HepG2 (cell line): ENCODE results near the gene DDX46. TPM values are rescaled to one million over a fixed set of nuclear protein-coding genes. Genes with fewer than 3 reads are reported as not detected.

Experiments used
- ATAD3A ChIP-seq: sonication (generic); formaldehyde crosslinking; IDR thresholded peaks from 2 replicates; pipeline ENCODE4 v1.4.0; 2020; ENCODE audit warnings: missing genetic modification reagents
- ATF4 ChIP-seq, 2 experiments: fragments of 450-650 bp in 1 of 2; sonication (generic) in 1 of 2; formaldehyde crosslinking; IDR thresholded peaks; 2 replicates each; pipeline versions ENCODE4 v1.5.0 to v1.8.0; 2020 to 2022; ENCODE audit warnings: mild to moderate bottlenecking in 1 of 2, missing genetic modification reagents in 1 of 2
- CBX1 ChIP-seq: IDR thresholded peaks from one replicate; pipeline ENCODE4 v1.6.1; 2016; ENCODE audit warnings: antibody characterized with exemption, low read depth
- DMAP1 ChIP-seq: IDR thresholded peaks from 2 replicates; pipeline ENCODE4 v1.6.1; 2016
- ELF4 ChIP-seq: sonication (generic); formaldehyde crosslinking; IDR thresholded peaks from 2 replicates; pipeline ENCODE4 v1.5.0; 2020; ENCODE audit warnings: missing genetic modification reagents, mild to moderate bottlenecking, moderate library complexity, borderline replicate concordance
- ETV6 ChIP-seq: sonication (generic); formaldehyde crosslinking; conservative IDR thresholded peaks from 2 replicates; pipeline ENCODE4 v1.4.0; 2020; ENCODE audit warnings: missing genetic modification reagents
- FOXP4 ChIP-seq: sonication (generic); formaldehyde crosslinking; IDR thresholded peaks from 2 replicates; pipeline ENCODE4 v1.4.0; 2020; ENCODE audit warnings: missing genetic modification reagents
- GATA4 ChIP-seq: sonication (generic); IDR thresholded peaks from 2 replicates; pipeline ENCODE4 v1.6.1; 2016; ENCODE audit warnings: antibody characterized with exemption, low read depth, borderline replicate concordance
- GFI1 ChIP-seq: sonication (generic); formaldehyde crosslinking; IDR thresholded peaks from 2 replicates; pipeline ENCODE4 v1.5.0; 2020; ENCODE audit warnings: missing genetic modification reagents, mild to moderate bottlenecking, borderline replicate concordance
- GPN1 ChIP-seq: sonication (generic); formaldehyde crosslinking; IDR thresholded peaks from 2 replicates; pipeline ENCODE4 v1.5.1; 2020; ENCODE audit warnings: missing genetic modification reagents, borderline replicate concordance
- GTF3A ChIP-seq: sonication (generic); formaldehyde crosslinking; conservative IDR thresholded peaks from 2 replicates; pipeline ENCODE4 v1.4.0; 2020; ENCODE audit warnings: mild to moderate bottlenecking, missing genetic modification reagents
- JUNB ChIP-seq: sonication (generic); formaldehyde crosslinking; IDR thresholded peaks from 2 replicates; pipeline ENCODE4 v1.8.0; 2022; ENCODE audit warnings: missing genetic modification reagents, mild to moderate bottlenecking, borderline replicate concordance
- KDM6A ChIP-seq: IDR thresholded peaks from 2 replicates; pipeline ENCODE4 v1.6.1; 2016; ENCODE audit warnings: low read depth
- NPAS2 ChIP-seq: sonication (generic); formaldehyde crosslinking; IDR thresholded peaks from 2 replicates; pipeline ENCODE4 v1.8.0; 2022; ENCODE audit warnings: mild to moderate bottlenecking, missing genetic modification reagents, borderline replicate concordance
- SP5 ChIP-seq: IDR thresholded peaks from 2 replicates; pipeline ENCODE4 v1.6.1; 2016; ENCODE audit warnings: low read depth, borderline replicate concordance
- SYNCRIP ChIP-seq: fragments of 200-400 bp; formaldehyde crosslinking; IDR thresholded peaks from 2 replicates; pipeline ENCODE4 v1.6.1; 2018; ENCODE audit warnings: mild to moderate bottlenecking, low read depth, low read length; ENCODE audit not compliant: insufficient read depth
- TARDBP ChIP-seq: sonication (generic); formaldehyde crosslinking; IDR thresholded peaks from 2 replicates; pipeline ENCODE4 v1.8.0; 2022; ENCODE audit warnings: mild to moderate bottlenecking, missing genetic modification reagents
- ZFY ChIP-seq: sonication (generic); formaldehyde crosslinking; IDR thresholded peaks from 2 replicates; pipeline ENCODE4 v1.4.0; 2020; ENCODE audit warnings: missing genetic modification reagents
- ZMYM3 ChIP-seq: sonication (generic); formaldehyde crosslinking; IDR thresholded peaks from 2 replicates; pipeline ENCODE4 v1.5.1; 2020; ENCODE audit warnings: mild to moderate bottlenecking, missing genetic modification reagents
- ZNF138 ChIP-seq: sonication (generic); formaldehyde crosslinking; IDR thresholded peaks from 2 replicates; pipeline ENCODE4 v1.5.0; 2020; ENCODE audit warnings: mild to moderate bottlenecking, low read depth, missing genetic modification reagents
- ZNF292 ChIP-seq: sonication (generic); formaldehyde crosslinking; IDR thresholded peaks from 2 replicates; pipeline ENCODE4 v1.8.1; 2022; ENCODE audit warnings: mild to moderate bottlenecking, low read depth, missing genetic modification reagents, borderline replicate concordance
- ZNF337 ChIP-seq: sonication (generic); formaldehyde crosslinking; IDR thresholded peaks from 2 replicates; pipeline ENCODE4 v1.5.1; 2020; ENCODE audit warnings: missing genetic modification reagents, low read depth, mild to moderate bottlenecking, borderline replicate concordance
- ZNF367 ChIP-seq: sonication (generic); formaldehyde crosslinking; IDR thresholded peaks from 2 replicates; pipeline ENCODE4 v1.4.0; 2020; ENCODE audit warnings: missing genetic modification reagents, borderline replicate concordance
- ZNF567 ChIP-seq: sonication (generic); formaldehyde crosslinking; IDR thresholded peaks from 2 replicates; pipeline ENCODE4 v1.8.1; 2023; ENCODE audit warnings: mild to moderate bottlenecking, missing genetic modification reagents, borderline replicate concordance
- ZNF598 ChIP-seq: sonication (generic); formaldehyde crosslinking; IDR thresholded peaks from 2 replicates; pipeline ENCODE4 v1.5.1; 2020; ENCODE audit warnings: mild to moderate bottlenecking, missing genetic modification reagents, borderline replicate concordance
- ZNF790 ChIP-seq: sonication (generic); formaldehyde crosslinking; IDR thresholded peaks from 2 replicates; pipeline ENCODE4 v1.8.0; 2022; ENCODE audit warnings: missing genetic modification reagents, mild to moderate bottlenecking, borderline replicate concordance
- polyA plus RNA-seq, 8 experiments: library from polyadenylated mRNA; depleted of rRNA in 3 of 8; stranded (reverse) in 7 of 8; unstranded in 1 of 8; fragments of >200 nt; fragmentation: Illumina TruSeq in 4 of 8; extraction: Trizol in 4 of 8; gene quantifications; 2 replicates each; pipeline versions ENCODE4 v1.2.1 to v1.2.3, GENCODE V29; 2011 to 2016; ENCODE audit warnings: low read depth in 4 of 8, missing spikeins in 1 of 8, mixed read lengths in 1 of 8; ENCODE audit not compliant: insufficient read depth in 1 of 8
- total RNA-seq, 5 experiments: library from RNA; depleted of rRNA; stranded (reverse); fragments of >200 nt; fragmentation: Illumina TruSeq; extraction: Trizol; gene quantifications; 2 replicates each; pipeline ENCODE4 v1.2.3, GENCODE V29; 2016; ENCODE audit warnings: low read depth in 1 of 5

DDX46 gene
- total and polyA plus RNA-seq, 2 of the 13 experiments (the other 11 are each of a cell fraction or from before 2014, with no cell fraction given) = 27.3 to 59.3 TPM

GRCh38 chr5:134758504-134759341, at the start of gene DDX46 (continued):
- TF ChIP-seq ATF4 (CRISPR knock-in tag; IDR thresholded peaks at IDR 0.05) = peak in 1 of 2 experiments; percentile 64; a peak in 1 of 4 replicates
- peak; percentile 81 for TF ChIP-seq GFI1 (CRISPR knock-in tag)
- no peak for TF ChIP-seq SYNCRIP
- TF ChIP-seq SP5 (CRISPR knock-in tag) = peak; percentile 73
- TF ChIP-seq GATA4 = no peak
- TF ChIP-seq TARDBP (CRISPR knock-in tag) = peak; percentile 93
- peak; percentile 97 for TF ChIP-seq DMAP1 (CRISPR knock-in tag)
- peak; percentile 52; the same call in 1 of the 2 replicates for TF ChIP-seq GPN1 (CRISPR knock-in tag)
- peak; percentile 23; the same call in 1 of the 2 replicates for TF ChIP-seq ZNF367 (CRISPR knock-in tag)
- peak; percentile 46; the same call in 1 of the 2 replicates for TF ChIP-seq ZNF138 (CRISPR knock-in tag)
- no peak for TF ChIP-seq ELF4
- peak; percentile 96; the same call in 1 of the 2 replicates for TF ChIP-seq ZNF567 (CRISPR knock-in tag)
- peak; percentile 97 for TF ChIP-seq ZNF790 (CRISPR knock-in tag)
- no peak for TF ChIP-seq ZMYM3 (CRISPR knock-in tag)
- peak; percentile 85 for TF ChIP-seq CBX1
- peak; percentile 81 for TF ChIP-seq ETV6 (CRISPR knock-in tag)
- peak; percentile 43; the same call in 1 of the 2 replicates for TF ChIP-seq FOXP4 (CRISPR knock-in tag)
- TF ChIP-seq KDM6A (CRISPR knock-in tag) = no peak
- TF ChIP-seq ZFY = peak; percentile 93
- TF ChIP-seq NPAS2 = no peak
- TF ChIP-seq ZNF292 (CRISPR knock-in tag) = peak; percentile 91
- TF ChIP-seq JUNB = no peak
- TF ChIP-seq ZNF598 = peak; percentile 80; the same call in 1 of the 2 replicates
- 0 out of 2 replicates have a peak, but pooled peaks have one; percentile 52 for TF ChIP-seq GTF3A
- TF ChIP-seq ZNF337 (CRISPR knock-in tag) = 0 out of 2 replicates have a peak, but pooled peaks have one; percentile 34
- TF ChIP-seq ATAD3A (CRISPR knock-in tag) = no peak
